Ascending aorta (tissue), 2 donors: ENCODE measurements around the gene CCDC126. TPM values are rescaled to one million over a fixed set of nuclear protein-coding genes. Genes with fewer than 3 reads are reported as not detected.

ENCODE experiments used
- DNase-seq, 2 donors: peaks; one replicate each; pipeline ENCODE4 v3.0.0-alpha.2; 2019; ENCODE audit warnings: low spot score in 2 of 2
- H3K27ac ChIP-seq, 2 donors: fragments of 200-600 bp; sonication (generic); one replicate each; pipeline ENCODE4 v1.5.1; 2016 to 2017; ENCODE audit warnings: mild to moderate bottlenecking in 1 of 2
- H3K27me3 ChIP-seq: fragments of 200-600 bp; sonication (generic); one replicate; pipeline ENCODE4 v1.5.1; 2017
- H3K36me3 ChIP-seq, 2 donors: fragments of 200-600 bp; sonication (generic); one replicate each; pipeline ENCODE4 v1.5.1; 2016
- H3K4me1 ChIP-seq, 2 donors: fragments of 200-600 bp; sonication (generic); one replicate each; pipeline ENCODE4 v1.5.1; 2016 to 2017; ENCODE audit warnings: mild to moderate bottlenecking in 1 of 2
- H3K4me3 ChIP-seq, 2 donors: fragments of 200-600 bp; sonication (generic); one replicate each; pipeline ENCODE4 v1.5.1; 2016 to 2017; ENCODE audit warnings: mild to moderate bottlenecking in 1 of 2
- H3K9me3 ChIP-seq, 2 donors: fragments of 200-600 bp; sonication (generic); one replicate each; pipeline ENCODE4 v1.5.1; 2016
- CTCF ChIP-seq, 3 experiments: fragments of 200-600 bp in 2 of 3; fragments of 450-650 bp in 1 of 3; sonication (generic) in 2 of 3; IDR thresholded peaks; one replicate each; pipeline ENCODE4 v1.5.1; 2016 to 2019; ENCODE audit warnings: antibody characterized with exemption in 3 of 3, mild to moderate bottlenecking in 1 of 3, moderate library complexity in 1 of 3
- intact Hi-C: fragments of 100-400 bp; cut with DNase I; formaldehyde crosslinking; loops from one replicate; pipeline ENCODE4 v1.15.1; 2023
- total RNA-seq: library from RNA; depleted of rRNA; stranded (reverse); fragments of >200 nt; gene quantifications from one replicate; pipeline ENCODE4 v1.1.0, GENCODE V29; 2016

The CCDC126 gene
- total RNA-seq, 1 donor from 2014 or later, result 140 TPM

- TF ChIP-seq CTCF (IDR thresholded peaks at IDR 0.05), result no peak
- no peak overlapping the region for H3K27ac ChIP-seq
- no peaks in the 10 kb centered on the region for H3K4me1 ChIP-seq
- H3K9me3 ChIP-seq, result no peaks in the 10 kb centered on the region
- intact Hi-C loops, result no loop called here
- no peaks in the 10 kb centered on the region for H3K36me3 ChIP-seq
- no peaks in the 10 kb centered on the region for H3K27me3 ChIP-seq
- no peak for DNase-seq
- H3K4me3 ChIP-seq, result no peak overlapping the region
Measured at GRCh38 chr7:23586159-23586558, 11.0 kb upstream of the CCDC126 start.

GRCh38 chr7:23590529-23590928, 6.7 kb upstream of the CCDC126 start:
- no peak for TF ChIP-seq CTCF (IDR thresholded peaks at IDR 0.05)
- intact Hi-C loops, result no loop called here
- H3K4me3 ChIP-seq, result no peak overlapping the region
- H3K27me3 ChIP-seq, result no peaks in the 10 kb centered on the region
- no peaks in the 10 kb centered on the region for H3K36me3 ChIP-seq
- H3K27ac ChIP-seq, result no peak overlapping the region
- no peak for DNase-seq
- H3K9me3 ChIP-seq, result no peaks in the 10 kb centered on the region
- no peaks in the 10 kb centered on the region for H3K4me1 ChIP-seq

GRCh38 chr7:23593706-23594105, 3.5 kb upstream of the CCDC126 start:
- Histone ChIP-seq H3K4me1 (peaks cover 0 to 5% of the 10 kb centered on the region in 2 donors), H3K27ac (no peak overlapping the region), H3K27me3 (no peaks in the 10 kb centered on the region), H3K4me3 (no peak overlapping the region), H3K36me3 (no peaks in the 10 kb centered on the region), H3K9me3 (no peaks in the 10 kb centered on the region)
- no peak for DNase-seq
- no peak for TF ChIP-seq CTCF (IDR thresholded peaks at IDR 0.05)
- intact Hi-C loops, result no loop called here

- Histone ChIP-seq H3K27ac (no peak overlapping the region), H3K4me1 (peaks cover 0 to 8% of the 10 kb centered on the region in 2 donors), H3K9me3 (no peaks in the 10 kb centered on the region), H3K27me3 (no peaks in the 10 kb centered on the region), H3K36me3 (no peaks in the 10 kb centered on the region), H3K4me3 (no peak overlapping the region)
- intact Hi-C loops, result loop anchor here (5.0 kb wide), 2 partner anchors 298 to 1532 kb away; partner anchors contain the start of genes CYCS and MALSU1
- TF ChIP-seq CTCF (IDR thresholded peaks at IDR 0.05), result no peak
- DNase-seq, result no peak
Measured at GRCh38 chr7:23594879-23595604, 2.1 kb upstream of the CCDC126 start.

GRCh38 chr7:23598296-23598695, 1.1 kb downstream of the CCDC126 start:
- H3K4me3 ChIP-seq, result peak overlapping the region; percentile 72 to 94
- no peaks in the 10 kb centered on the region for H3K36me3 ChIP-seq
- no peak for DNase-seq
- H3K4me1 ChIP-seq, result peaks cover 0 to 8% of the 10 kb centered on the region in 2 donors
- H3K27ac ChIP-seq, result peak overlapping the region; percentile 94 to 100
- no peaks in the 10 kb centered on the region for H3K9me3 ChIP-seq
- no peak for TF ChIP-seq CTCF (IDR thresholded peaks at IDR 0.05)
- intact Hi-C loops, result loop anchor here (5.0 kb wide), 2 partner anchors 301 to 1529 kb away; partner anchors contain the start of genes CYCS and MALSU1
- H3K27me3 ChIP-seq, result no peaks in the 10 kb centered on the region
